Measurements from ENCODE around the gene SLC35B2. TPM values are rescaled to one million over a fixed set of nuclear protein-coding genes. Genes with fewer than 3 reads are reported as not detected.
"Not testable (repeated sequence)": the region's sequence is repeated elsewhere in the genome, so short reads cannot be mapped to it uniquely, and the experiment has no call there.

SLC35B2 gene
- total RNA-seq, 1 donor from 2014 or later, result 55.6 TPM

GRCh38 chr6:44237021-44237812 lies 20.1 kb downstream of the SLC35B2 start:
- DNase-seq (ENCODE audit: low read depth), result peak; percentile 99

GRCh38 chr6:44235891-44236516 lies 21.3 kb downstream of the SLC35B2 start:
- DNase-seq (ENCODE audit: low read depth), result no peak

GRCh38 chr6:44235269-44235668 lies 22.1 kb downstream of the SLC35B2 start:
- no peak for DNase-seq (ENCODE audit: low read depth)

GRCh38 chr6:44234101-44235025 lies 23.0 kb downstream of the SLC35B2 start:
- peak; percentile 85 for DNase-seq (ENCODE audit: low read depth)

GRCh38 chr6:44233567-44234100 lies 23.7 kb downstream of the SLC35B2 start:
- no peak for DNase-seq (ENCODE audit: low read depth)

GRCh38 chr6:44232676-44233566 lies 24.4 kb downstream of the SLC35B2 start:
- no peak for DNase-seq (ENCODE audit: low read depth)

GRCh38 chr6:44231426-44231825 lies 25.9 kb downstream of the SLC35B2 start:
- not testable (repeated sequence) for DNase-seq (ENCODE audit: low read depth)

GRCh38 chr6:44230034-44230675 lies 27.2 kb downstream of the SLC35B2 start:
- DNase-seq (ENCODE audit: low read depth), result no peak

GRCh38 chr6:44229376-44230033 lies 27.8 kb downstream of the SLC35B2 start:
- DNase-seq (ENCODE audit: low read depth), result no peak

GRCh38 chr6:44228836-44229235 lies 28.5 kb downstream of the SLC35B2 start:
- DNase-seq (ENCODE audit: low read depth), result no peak

- DNase-seq (ENCODE audit: low read depth), result no peak
Measured at GRCh38 chr6:44228433-44228832, 28.9 kb downstream of the SLC35B2 start.

GRCh38 chr6:44228031-44228430 lies 29.3 kb downstream of the SLC35B2 start:
- no peak for DNase-seq (ENCODE audit: low read depth)

GRCh38 chr6:44227148-44227793 lies 30.1 kb downstream of the SLC35B2 start:
- DNase-seq (ENCODE audit: low read depth), result no peak

- no peak for DNase-seq (ENCODE audit: low read depth)
Measured at GRCh38 chr6:44226368-44227147, 30.8 kb downstream of the SLC35B2 start.

- no peak for DNase-seq (ENCODE audit: low read depth)
Measured at GRCh38 chr6:44225579-44226325, 31.6 kb downstream of the SLC35B2 start.

GRCh38 chr6:44224965-44225305 lies 32.4 kb downstream of the SLC35B2 start:
- no peak for DNase-seq (ENCODE audit: low read depth)

Measured in myocyte (in vitro differentiated cells).